AG04449 (cell line): ENCODE data around the gene SLC8A3.

Source experiments
- CTCF ChIA-PET: fragments of 350-600 bp; formaldehyde crosslinking; extraction: SDS; loops from one replicate; lab custom pipeline; 2021; ENCODE audit warnings: antibody characterized with exemption; lab: Yijun Ruan, JAX
- POLR2A ChIA-PET: fragments of 400-600, 350-600 bp; formaldehyde crosslinking; extraction: SDS; loops from one replicate; lab custom pipeline; 2020; ENCODE audit warnings: antibody characterized with exemption, inconsistent platforms; lab: Yijun Ruan, JAX
- DNase-seq: peaks from one replicate; pipeline ENCODE4 v3.0.0-alpha.2; 2010; ENCODE audit warnings: low read depth, low spot score
- H3K4me3 ChIP-seq: 2 replicates; pipeline ENCODE4 v1.5.1; 2011; ENCODE audit warnings: low read depth, mild to moderate bottlenecking, control low read depth, low read length
- CTCF ChIP-seq: IDR thresholded peaks from one replicate; pipeline ENCODE4 v1.5.1; 2011; ENCODE audit warnings: mild to moderate bottlenecking, moderate library complexity, low read length, control low read depth, inconsistent platforms; ENCODE audit not compliant: insufficient read depth; ENCODE audit errors: missing control alignments

Gene SLC8A3

GRCh38 chr14:70168406-70168805, 20.3 kb downstream of the SLC8A3 start:
- ChIA-PET POLR2A (no interaction called here), CTCF (no interaction called here)
- H3K4me3 ChIP-seq, result no peak overlapping the region
- no peak for DNase-seq
- no peak for TF ChIP-seq CTCF

- ChIA-PET POLR2A (no interaction called here), CTCF (no interaction called here)
- H3K4me3 ChIP-seq, result no peak overlapping the region
- no peak for DNase-seq
- TF ChIP-seq CTCF, result no peak
Measured at GRCh38 chr14:70166530-70167203, 22.1 kb downstream of the SLC8A3 start.

DNA sequence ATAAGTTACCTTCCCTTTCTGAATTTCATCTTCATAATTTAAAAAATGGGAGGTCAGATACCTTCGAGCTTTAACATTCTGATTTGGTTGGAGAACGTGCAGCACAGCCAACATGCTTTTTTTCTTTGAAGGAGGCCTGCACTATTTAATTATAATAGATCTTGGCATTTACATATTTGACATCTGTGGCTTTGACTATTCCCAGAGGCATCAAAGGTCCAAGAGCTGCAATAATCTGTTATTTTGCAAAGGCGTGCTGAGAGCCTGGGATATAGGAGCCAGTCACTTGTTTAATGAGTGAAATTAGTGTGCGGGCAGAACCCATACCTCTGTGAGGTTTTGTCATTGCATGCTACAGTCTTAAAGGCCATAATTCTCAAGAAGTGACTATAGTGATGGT, 26.4 kb downstream of the SLC8A3 start:
- CTCF ChIA-PET, result no interaction called here
- POLR2A ChIA-PET, result no interaction called here
- no peak for DNase-seq
- no peak overlapping the region for H3K4me3 ChIP-seq
- no peak for TF ChIP-seq CTCF

DNA sequence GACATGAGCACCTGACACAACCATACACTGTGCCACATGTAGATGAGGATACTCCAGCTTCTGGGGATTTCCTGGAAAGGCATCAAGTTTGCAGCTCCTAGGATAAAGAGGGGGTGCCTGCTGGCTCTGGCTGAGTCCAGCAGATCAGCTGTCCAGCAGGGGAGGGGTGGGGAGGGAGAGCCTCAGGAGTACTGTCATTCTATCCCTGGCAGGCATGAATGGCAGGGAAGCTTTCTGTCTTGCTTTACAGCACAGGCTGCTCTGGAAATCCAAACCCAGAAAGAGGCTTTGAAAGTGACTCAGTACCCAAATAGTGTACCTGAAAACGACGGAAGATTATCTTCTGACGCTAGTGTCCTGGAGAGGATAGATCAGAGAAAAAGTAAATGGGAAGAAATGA, 32.2 kb downstream of the SLC8A3 start:
- POLR2A ChIA-PET, result no interaction called here

GRCh38 chr14:70152704-70153103, 36.0 kb downstream of the SLC8A3 start:
- ChIA-PET CTCF (no interaction called here), POLR2A (no interaction called here)
- H3K4me3 ChIP-seq, result no peak overlapping the region
- DNase-seq, result no peak
- no peak for TF ChIP-seq CTCF

More for the DNA sequence above, 32.2 kb downstream of the SLC8A3 start:
- TF ChIP-seq CTCF, result no peak
- no peak overlapping the region for H3K4me3 ChIP-seq
- CTCF ChIA-PET, result no interaction called here
- DNase-seq, result no peak

- DNase-seq, result no peak
- ChIA-PET CTCF (no interaction called here), POLR2A (no interaction called here)
- TF ChIP-seq CTCF, result no peak
- no peak overlapping the region for H3K4me3 ChIP-seq
Measured at GRCh38 chr14:70152081-70152480, 36.7 kb downstream of the SLC8A3 start.
